WTC11 (cell line): Measurements from ENCODE around the gene TRPM2.

Experiments used
- CREB1 ChIP-seq: sonication (generic); formaldehyde crosslinking; IDR thresholded peaks from 2 replicates; pipeline ENCODE4 v1.8.0; 2023; ENCODE audit warnings: mild to moderate bottlenecking, missing genetic modification reagents
- CTCF ChIP-seq: fragments of 200-600 bp; IDR thresholded peaks from 2 replicates; pipeline ENCODE4 v1.8.0; 2022; ENCODE audit warnings: antibody characterized with exemption
- EMX1 ChIP-seq: fragments of 250-450 bp; sonication (Bioruptor Pico); IDR thresholded peaks from 2 replicates; pipeline ENCODE4 v1.8.0; 2021; ENCODE audit warnings: mild to moderate bottlenecking
- FOXP1 ChIP-seq: sonication (generic); formaldehyde crosslinking; IDR thresholded peaks from 2 replicates; pipeline ENCODE4 v1.8.0; 2022; ENCODE audit warnings: missing genetic modification reagents, mild to moderate bottlenecking, moderate library complexity, borderline replicate concordance
- TEAD4 ChIP-seq: sonication (generic); formaldehyde crosslinking; IDR thresholded peaks from 2 replicates; pipeline ENCODE4 v1.8.0; 2022; ENCODE audit warnings: mild to moderate bottlenecking, missing genetic modification reagents
- ZBTB21 ChIP-seq: sonication (generic); formaldehyde crosslinking; IDR thresholded peaks from 2 replicates; pipeline ENCODE4 v1.8.1; 2023; ENCODE audit warnings: mild to moderate bottlenecking, missing genetic modification reagents, borderline replicate concordance

GRCh38 chr21:44379515-44379848 lies 26.1 kb downstream of the TRPM2 start:
- no peak for TF ChIP-seq CTCF
- no peak for TF ChIP-seq EMX1
- no peak for TF ChIP-seq ZBTB21 (CRISPR knock-in tag)
- no peak for TF ChIP-seq FOXP1
- no peak for TF ChIP-seq TEAD4 (CRISPR knock-in tag)
- no peak for TF ChIP-seq CREB1 (CRISPR knock-in tag)
